T-helper 2 cell treated with Interferon-gamma antibody and Interleukin-4, amounts not matched to agents 100 ng/mL and 5 ng/mL, for 36 hours (primary cell): ENCODE data around the gene CMIP. TPM values are rescaled to one million over a fixed set of nuclear protein-coding genes. Genes with fewer than 3 reads are reported as not detected.
"Not testable (repeated sequence)": the region's sequence is repeated elsewhere in the genome, so short reads cannot be mapped to it uniquely, and the experiment has no call there.

Experiments
- intact Hi-C: fragments of 100-400 bp; cut with micrococcal nuclease; formaldehyde crosslinking; loops from one replicate; pipeline ENCODE4 v1.15.1; 2023
- total RNA-seq: library from RNA; stranded (reverse); gene quantifications from 2 replicates; pipeline ENCODE4 v1.2.3, GENCODE V29; 2022

The CMIP gene
- total RNA-seq, 1 donor from 2014 or later, result 64.3 TPM

DNA sequence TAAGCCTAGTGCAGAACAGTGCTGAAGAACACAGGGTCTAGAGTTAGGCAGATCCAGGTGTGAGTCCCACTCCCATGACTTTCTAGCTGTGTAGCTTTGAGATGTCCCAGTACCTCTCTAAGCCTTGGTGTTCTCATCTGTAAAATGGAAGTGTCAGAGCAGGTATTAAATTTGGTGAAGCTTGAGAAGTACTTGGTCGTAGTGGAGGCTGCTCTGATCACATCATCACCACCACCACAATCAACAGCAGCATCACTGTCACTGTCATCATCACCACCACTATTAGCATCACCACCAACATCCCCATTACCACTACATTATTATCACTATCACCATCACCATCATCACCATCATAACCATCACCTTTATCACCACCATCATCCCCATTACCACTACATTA, 132.1 kb downstream of the CMIP start:
- intact Hi-C loops, result no loop called here

DNA sequence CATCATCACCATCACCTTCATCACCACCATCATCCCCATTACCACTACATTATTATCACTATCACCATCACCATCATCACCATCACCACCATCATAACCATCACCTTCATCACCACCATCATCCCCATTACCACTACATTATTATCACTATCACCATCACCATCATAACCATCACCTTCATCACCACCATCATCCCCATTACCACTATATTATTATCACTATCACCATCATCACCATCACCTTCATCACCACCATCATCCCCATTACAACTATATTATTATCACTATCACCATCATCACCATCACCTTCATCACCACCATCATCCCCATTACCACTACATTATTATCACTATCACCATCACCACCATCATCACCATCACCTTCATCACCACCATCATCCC, 132.7 kb downstream of the CMIP start:
- intact Hi-C loops, result not testable (repeated sequence)

DNA sequence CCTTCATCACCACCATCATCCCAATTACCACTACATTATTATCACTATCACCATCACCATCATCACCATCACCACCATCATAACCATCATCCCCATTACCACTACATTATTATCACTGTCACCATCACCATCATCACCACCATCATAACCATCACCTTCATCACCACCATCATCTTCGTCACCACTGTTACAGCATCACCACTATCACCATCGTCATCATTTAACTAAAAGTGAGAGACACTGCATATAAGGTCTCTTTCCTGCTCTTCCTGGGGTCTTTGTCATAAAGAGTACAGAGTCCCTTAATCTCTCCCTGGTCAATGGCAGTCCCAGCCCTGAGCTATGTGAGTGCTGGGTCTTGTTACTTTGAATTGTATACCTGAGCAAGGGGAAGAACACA, 133.5 kb downstream of the CMIP start:
- intact Hi-C loops, result no loop called here

DNA sequence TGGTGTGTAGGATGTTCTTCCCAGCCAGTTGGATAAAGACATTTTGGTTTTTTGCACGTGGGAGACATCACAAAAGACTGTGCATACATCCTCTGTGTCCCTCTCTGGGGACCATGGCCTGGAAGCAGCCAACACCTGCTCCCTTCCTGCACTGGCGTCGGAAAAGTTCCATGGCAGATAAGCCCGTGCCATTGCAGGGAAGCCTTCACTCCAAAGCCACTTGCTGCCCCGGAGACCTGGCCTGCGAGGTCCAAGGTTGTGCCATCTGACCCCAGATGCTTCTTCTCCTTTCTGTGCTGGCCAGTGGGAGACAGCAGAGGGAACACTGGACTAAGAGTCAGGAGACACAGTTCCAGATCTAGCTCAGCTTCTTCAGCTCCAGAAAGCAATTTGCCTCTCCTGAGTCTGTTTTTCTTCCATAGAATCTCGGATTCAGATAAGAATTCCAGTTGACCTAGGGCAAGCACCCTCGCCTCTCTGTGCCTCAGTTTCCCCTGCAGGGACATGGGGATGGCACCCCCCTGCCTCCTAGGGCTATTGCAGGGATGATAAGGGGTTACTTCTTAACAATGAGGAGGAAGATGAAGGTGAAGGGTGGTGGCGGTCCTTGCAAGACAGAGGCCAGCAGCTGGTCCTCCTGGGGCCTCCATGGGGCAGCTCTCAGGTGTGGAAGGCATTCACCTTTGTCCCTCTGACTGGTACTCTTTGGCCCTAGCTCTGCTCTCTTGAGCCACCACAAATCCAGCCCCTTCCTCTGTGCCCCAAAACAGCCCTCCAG, 134.2 kb downstream of the CMIP start:
- intact Hi-C loops, result no loop called here

DNA sequence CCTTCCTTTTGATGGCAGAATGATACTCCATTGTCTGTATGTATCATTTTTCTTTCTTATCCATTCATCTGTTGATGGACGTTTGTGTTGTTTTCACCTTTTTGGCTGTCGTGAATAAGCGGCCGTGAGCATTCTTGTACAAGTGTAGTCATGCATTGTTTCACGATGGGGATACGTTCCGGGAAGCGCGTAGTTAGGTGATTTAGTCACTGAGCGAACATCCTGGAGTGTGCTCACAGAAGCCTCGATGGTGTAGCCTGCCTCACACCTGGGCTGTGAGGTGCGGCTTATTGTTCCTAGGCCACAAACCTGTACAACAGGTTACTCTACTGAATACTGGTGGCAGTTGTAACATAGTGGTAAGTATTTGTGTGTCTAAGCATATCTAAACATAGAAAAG, 136.5 kb downstream of the CMIP start:
- intact Hi-C loops, result no loop called here

DNA sequence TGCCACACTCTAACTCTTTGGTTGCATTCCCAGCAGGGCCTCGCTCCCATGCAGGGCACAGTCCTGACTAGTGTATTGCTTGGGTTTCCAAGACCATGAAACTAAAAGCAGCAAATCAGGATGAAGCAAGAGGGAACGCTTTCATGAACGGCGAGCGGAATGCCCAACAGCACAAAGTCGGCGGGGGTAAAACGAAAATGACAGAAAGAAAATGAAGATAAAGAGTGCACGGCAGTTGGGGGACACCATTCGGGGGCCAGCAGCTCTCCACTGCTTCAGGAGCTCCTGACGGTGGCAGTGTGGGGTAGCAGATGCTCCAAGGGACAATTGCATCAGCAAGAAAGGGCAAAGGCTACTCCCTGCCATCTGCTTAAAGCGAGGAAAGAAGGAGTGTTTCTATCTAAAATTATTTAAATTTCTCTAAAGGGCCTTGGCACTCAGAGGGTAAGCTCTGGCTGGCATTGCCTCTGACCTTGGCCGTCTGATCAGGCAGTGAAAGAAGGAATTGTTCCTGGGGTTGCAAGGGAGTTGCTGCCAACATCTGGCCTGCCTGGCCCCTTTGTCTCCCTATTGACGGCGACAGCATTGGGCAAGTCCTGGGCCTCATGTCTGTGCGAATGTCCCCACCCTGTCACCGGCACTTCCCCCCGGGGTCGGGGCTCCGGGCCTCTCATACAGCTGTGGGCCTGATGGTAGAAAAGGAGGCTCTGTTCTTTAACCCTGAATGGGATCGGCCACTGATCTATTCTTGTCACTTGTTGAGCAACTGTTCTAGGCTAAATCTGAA, 138.2 kb downstream of the CMIP start:
- intact Hi-C loops, result no loop called here

DNA sequence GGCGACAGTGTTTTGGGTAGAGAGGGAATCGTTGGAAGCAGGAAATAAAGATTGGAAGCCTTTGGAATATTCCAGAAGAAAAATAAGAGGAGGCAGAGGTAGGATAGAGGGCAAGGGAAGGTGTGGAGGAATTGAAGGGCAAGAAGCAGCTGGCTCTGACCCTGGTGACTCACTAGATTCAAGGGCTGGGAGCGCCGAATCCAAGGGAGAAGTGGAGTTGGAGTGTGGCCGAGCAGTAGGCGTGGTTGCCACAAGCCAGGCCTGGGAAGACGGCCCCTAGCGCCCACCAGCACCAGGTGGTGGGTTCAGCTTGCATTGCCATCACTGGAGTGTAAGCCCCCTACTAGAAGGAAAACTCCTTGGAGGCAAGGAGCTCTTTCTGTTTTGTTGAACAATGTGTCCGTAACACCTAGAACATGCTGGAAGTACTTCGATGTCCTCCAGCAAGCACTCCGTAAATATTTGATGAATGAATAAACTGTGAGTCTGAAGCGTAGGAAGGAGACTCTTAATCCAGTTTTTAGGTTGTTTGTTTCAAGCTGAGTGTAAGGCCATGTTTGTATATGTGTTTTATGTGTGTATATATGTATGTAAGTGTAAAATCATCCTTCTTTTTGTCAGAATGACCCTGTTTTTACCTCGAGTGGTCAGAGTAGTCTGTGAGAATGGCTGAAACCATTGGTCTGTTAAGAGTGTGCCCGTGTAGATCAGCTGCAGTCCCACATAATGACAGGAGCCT, 139.5 kb downstream of the CMIP start:
- intact Hi-C loops, result no loop called here

DNA sequence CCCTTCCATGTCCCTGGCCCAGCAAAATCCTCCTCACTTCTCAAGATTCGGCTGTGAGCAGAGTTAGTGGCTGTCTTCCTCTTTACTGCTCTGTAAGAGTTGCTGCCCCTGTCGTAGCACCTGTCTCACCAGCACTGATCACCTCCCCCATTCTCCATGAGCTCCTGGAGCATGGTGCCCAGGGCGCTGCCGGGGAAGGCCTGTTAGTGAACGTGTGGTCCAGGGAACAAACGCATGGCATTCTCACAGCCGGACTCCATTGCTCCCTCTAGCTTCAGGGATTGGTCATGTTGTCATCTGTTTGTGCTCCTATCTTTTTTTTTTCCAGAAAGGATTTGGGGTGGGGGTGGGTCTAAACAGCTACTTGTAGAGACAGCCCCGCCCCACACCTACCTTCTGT, 141.2 kb downstream of the CMIP start:
- intact Hi-C loops, result no loop called here

DNA sequence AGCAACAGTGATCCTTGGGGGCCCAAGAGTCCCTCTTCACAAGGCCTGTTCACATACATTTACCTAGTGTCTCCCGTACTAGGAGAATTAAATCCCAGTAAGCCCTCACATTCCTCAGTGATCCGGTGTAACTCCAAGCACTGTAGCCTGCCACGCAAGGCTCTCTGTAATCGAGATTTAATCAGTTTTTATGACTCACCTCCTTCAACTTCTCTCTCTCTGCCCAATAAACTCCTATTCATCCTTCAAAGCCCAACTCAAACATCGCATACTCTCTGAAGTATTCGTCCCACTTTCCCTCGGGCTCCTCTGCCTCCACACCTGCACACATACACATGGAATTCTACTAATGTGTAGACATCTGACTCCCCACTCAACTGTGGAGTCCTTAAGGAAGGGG, 141.8 kb downstream of the CMIP start:
- intact Hi-C loops, result no loop called here

DNA sequence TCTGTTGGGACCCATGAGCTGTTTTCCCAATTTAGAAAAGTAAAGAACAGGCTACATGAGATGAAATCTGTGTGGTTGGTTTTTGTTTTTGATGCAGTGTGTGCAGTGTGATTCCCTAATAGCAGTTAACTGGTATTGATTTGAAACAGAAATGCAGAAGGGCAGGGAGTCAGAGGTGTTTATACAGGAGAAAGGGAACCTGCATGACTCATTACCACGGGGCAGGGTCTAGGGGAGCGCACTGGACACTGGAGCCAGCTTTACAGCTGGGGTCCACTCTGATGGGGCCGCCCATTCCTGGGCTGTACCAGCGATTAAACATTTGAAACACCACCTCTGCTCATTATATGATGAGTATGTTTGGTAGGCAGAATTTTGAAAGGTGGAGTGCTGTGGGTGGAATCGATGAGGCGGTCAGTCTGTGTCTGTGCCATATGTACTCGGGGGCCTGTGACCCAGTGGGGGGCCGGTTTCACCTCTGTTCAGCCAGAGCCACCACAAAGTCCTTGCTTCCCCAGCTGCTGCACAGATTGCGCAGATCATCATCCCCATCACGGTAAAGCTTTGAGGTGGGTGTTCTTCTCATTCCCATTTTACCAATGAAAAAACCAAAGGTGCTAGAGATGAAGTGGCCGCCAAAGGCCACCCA, 142.5 kb downstream of the CMIP start:
- intact Hi-C loops, result no loop called here

DNA sequence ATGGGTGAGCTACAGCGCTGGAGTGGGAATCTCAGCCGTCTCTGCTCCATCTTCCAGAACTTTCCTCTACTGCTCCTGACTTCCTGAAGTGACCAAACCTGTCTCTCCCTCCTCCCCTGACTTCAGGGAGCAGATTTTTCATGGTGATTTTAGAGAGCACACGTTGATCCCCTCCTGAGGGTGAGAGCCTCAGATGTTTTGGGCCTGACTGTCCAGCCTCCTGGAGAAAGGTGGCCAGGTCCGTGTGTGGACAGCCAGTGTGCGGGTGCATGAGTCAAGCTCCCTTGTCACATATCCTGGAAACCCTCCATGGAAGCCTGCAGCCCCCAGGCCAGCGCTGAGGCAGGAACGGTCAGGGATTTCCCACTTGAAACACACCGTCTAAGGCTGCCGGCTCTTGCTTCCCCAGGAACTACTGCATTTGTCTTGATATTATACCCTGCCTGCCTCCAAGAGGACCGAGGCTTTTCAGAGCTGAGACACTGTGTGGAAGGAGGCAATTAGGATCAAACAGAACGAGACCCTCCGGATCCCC, 143.1 kb downstream of the CMIP start:
- intact Hi-C loops, result no loop called here

DNA sequence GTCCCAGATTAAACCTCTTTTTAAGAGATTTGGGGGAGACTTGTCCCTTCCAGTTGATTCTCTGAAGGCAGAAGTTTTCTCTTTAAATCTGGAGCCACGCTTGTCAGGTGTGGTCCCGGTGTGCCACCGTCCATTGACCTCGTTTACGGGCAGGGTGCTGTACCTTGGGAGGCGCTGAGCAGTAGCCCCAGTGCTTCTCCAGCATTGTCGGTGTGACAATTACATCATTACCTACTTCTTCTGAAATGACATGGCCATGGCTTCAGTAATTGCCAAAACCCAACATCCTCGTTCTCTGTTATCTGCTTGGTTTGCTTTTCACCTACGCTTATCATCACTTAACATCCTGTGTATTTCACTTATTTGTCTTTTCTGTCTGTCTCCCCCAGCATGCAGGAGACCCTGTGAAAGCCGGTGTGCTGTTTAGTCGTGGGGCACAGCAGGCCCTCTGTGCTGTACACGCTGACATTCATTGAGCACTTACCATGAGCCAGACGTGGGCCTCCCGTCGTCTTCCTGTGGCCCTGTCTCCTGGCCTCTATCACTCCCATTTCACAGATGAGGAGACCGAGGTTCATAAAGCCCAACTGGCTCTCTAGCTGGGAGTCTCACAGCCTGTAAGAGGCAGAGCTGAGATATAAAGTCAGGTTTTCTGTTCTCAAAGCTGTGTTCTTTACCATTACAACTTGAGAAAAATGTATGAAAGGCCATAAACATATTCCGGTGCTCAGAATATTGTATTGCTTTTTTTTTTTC, 143.9 kb downstream of the CMIP start:
- intact Hi-C loops, result no loop called here

DNA sequence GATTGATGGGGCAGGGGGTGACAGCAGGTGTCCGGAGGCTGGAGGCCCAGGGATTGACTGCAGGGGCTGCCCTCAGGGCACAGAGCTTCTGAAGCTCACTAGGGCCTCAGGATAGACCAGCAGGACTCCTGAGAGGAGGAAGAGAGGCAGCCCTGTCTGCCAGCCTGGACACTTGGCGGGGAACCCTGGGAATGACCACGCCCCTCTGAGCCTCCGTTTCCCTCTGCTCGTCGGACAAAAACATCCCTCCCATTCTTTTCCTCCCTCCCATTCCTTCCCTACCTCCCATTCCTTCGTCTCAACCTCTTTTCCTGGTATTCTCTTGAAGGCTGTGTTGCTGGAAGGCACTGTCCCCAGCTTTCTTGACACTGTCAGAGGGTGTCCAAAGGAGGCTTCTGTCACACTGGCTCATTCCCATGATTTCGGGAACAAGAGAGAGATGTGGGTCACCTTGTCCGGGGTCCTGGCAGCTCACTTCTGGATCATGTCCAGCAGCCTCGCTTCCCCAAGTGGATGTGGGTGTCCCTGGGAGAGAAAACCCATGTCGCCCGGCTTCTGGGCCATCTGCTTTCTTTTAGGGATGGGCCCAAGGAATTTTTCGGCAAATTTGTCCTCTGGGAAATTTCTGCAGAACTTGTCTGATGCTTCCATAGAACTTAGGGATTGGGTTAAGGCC, 145.5 kb downstream of the CMIP start:
- intact Hi-C loops, result no loop called here

DNA sequence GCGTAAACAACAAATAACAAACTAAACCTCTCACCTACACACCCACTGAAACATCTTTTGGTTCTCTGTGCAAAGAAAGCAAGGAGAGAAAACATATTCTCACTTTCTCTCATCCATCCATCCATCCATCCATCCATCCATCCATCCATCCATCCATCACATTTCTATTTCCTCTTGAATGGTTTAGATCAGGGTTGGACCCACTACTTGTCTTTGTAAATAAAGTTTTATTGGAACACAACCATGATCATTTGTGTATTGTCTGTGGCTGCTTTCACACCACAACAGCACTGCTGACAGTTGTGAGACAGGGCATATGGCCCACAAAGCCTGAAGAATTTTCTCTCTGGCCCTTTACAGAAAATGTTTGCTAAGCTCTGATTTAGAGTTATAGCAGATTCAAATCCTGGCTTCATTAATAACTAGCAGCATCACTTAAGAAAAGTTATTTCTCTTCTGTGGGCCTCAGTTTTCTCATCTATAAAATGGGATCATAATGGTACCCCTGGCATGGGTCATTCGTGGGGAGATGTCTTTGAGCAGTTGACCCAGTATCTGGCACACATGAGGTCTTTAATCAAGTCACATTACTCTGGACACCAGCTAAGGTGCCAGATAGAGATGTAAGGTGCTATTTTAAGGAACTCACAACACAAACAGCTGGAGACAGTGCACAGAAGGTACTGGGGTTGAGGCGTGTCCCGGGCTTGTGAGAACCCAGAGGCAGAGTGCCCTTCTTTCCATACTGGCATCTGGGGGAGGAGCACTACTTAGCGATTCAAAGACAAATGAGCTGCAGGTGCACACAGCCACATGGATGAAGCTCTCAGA, 146.3 kb downstream of the CMIP start:
- intact Hi-C loops, result no loop called here

DNA sequence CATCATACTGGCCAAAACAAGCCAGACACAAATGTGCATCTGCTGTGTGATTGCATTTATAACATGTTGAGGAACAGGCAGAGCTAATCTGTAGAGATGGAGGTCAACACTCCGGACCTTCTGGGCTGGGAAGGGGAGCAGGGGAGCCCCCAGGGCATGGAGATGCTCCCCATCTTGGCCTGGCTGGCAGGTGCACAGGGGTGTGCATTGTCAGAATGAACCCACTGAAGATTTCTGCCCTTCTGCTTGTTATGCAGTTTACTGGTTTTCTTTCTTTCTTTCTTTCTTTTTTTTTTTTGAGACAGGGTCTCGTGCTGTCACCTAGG, 146.9 kb downstream of the CMIP start:
- intact Hi-C loops, result no loop called here

DNA sequence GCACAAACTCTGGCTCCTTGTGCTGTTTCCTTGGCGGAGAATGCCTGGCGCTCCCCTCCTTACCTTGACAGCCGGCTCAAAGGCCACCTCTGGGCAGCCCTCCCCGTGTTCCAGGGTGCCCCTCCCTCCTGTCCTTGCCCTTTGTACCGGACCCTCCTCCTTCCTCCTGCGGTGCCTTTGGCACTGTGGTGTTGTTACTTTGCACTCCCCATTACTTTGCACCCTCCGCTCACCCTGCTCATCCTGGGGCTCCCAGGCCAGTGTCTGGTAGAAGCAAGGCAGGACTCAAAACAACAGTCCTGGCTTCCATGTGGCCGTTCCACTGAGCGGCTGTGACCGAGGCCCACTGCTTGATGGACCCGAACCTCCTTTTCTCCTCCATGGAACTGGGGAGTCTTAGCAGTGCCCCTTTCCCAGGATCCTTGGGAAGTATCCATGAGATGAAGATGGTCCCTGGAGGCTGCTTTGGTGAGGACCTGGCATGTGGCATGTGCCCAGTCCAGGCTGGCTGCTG, 147.8 kb downstream of the CMIP start:
- intact Hi-C loops, result no loop called here

DNA sequence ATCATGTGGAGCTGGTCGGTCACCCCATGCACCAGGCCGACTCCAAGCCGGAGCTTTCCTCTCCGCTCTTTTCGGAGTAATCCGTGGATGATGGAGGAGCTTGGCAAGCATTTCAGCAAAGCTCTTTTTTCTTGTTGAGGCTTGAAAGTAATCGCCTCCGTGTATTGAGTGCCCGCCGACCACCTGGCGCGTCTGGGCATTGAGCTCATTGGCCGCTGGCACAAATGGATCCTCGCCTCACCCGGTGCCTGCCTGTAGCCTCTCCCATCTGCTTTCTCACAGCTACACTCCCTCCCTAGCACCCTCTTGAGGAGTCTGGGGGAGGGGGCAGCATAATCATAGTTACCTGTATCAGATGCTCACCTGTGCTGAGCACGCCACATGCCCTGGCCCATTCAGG, 148.9 kb downstream of the CMIP start:
- intact Hi-C loops, result no loop called here

DNA sequence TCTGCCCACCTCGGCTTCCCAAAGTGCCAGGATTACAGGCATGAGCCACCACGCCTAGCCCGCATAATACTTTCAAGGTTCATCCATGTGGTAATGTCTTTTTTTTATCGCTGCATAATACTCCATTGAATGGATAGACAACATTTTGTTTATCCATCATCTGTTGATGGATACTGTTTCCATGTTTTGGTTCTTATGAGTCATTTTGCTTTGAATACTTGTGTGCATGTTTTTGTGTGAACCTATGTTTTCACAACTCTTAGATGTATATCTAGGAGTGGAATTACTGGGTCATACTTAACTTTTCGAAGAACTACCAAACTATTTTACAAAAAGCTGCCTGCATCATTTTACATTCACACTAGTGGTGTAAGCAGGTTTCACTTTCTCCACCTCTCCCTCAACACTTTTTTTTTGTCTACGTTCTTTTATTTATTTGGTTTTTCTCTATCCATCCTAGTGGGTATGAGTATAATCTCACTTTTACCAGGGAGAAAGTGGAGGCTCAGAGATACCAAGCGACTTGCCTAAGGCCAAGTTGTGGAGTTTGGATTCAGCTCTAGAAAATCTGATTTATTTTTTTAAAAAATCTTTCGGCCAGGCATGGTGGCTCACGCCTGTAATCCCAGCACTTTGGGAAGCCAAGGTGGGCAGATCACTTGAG, 151.2 kb downstream of the CMIP start:
- intact Hi-C loops, result no loop called here
